Fibroblast of lung (primary cell): Measurements from ENCODE around the gene TCOF1.

Source experiments
- EZH2 ChIP-seq: IDR thresholded peaks from 2 replicates; pipeline ENCODE4 v1.5.1; 2012; ENCODE audit warnings: low read length, control low read depth, mild to moderate bottlenecking; ENCODE audit errors: missing control alignments
- TF ChIP-seq, protein P1 (sequence below), 2 donors: IDR thresholded peaks in 1 of 2; conservative IDR thresholded peaks in 1 of 2; 1 replicate in 1 of 2; 2 replicates in 1 of 2; pipeline ENCODE4 v1.5.1; 2011 to 2012; ENCODE audit warnings: low read length in 2 of 2, control low read depth in 1 of 2, inconsistent platforms in 1 of 2, low read depth in 1 of 2, mild to moderate bottlenecking in 1 of 2

DNA sequence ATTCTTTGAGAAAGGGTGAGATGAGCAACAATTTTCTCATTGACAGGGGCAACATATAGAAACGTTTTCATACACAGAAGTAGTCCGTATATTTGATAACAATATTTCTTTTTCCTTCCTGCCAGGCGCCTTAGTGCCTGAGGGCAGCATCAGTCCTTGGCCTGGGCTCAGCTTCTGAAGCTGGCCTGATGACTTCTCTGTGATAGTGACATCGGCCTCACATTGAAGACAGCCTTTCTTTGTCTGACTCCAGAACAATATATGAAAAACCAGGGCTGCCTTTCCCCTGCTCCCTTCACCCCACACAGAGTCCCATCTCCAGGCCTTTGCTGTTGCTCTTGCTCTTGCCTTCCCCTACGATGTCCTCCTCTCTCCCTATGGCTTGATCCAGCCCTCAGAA, 24.1 kb upstream of the TCOF1 start:
- TF ChIP-seq, protein P1, sequence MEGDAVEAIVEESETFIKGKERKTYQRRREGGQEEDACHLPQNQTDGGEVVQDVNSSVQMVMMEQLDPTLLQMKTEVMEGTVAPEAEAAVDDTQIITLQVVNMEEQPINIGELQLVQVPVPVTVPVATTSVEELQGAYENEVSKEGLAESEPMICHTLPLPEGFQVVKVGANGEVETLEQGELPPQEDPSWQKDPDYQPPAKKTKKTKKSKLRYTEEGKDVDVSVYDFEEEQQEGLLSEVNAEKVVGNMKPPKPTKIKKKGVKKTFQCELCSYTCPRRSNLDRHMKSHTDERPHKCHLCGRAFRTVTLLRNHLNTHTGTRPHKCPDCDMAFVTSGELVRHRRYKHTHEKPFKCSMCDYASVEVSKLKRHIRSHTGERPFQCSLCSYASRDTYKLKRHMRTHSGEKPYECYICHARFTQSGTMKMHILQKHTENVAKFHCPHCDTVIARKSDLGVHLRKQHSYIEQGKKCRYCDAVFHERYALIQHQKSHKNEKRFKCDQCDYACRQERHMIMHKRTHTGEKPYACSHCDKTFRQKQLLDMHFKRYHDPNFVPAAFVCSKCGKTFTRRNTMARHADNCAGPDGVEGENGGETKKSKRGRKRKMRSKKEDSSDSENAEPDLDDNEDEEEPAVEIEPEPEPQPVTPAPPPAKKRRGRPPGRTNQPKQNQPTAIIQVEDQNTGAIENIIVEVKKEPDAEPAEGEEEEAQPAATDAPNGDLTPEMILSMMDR (conservative IDR thresholded peaks at IDR 0.05 in 1 of 2, IDR thresholded peaks at IDR 0.05 in 1 of 2; ENCODE audit: low read depth in 1 of 2, low read length in 2 of 2) = no peak
- no peak for TF ChIP-seq EZH2
